Measurements from ENCODE around the gene CNKSR2.

CNKSR2 gene

GRCh38 chrX:21683941-21684340, 309.7 kb downstream of the CNKSR2 start:
- DNase-seq: no peak

- DNase-seq: no peak
Measured at GRCh38 chrX:21691512-21692018, 317.3 kb downstream of the CNKSR2 start.

- no peak for DNase-seq
Measured at GRCh38 chrX:21698272-21698671, 324.1 kb downstream of the CNKSR2 start.

GRCh38 chrX:21699136-21699535, 324.9 kb downstream of the CNKSR2 start:
- no peak for DNase-seq

GRCh38 chrX:21700275-21700674, 326.1 kb downstream of the CNKSR2 start:
- no peak for DNase-seq

- no peak for DNase-seq
Measured at GRCh38 chrX:21700967-21701366, 326.7 kb downstream of the CNKSR2 start.

GRCh38 chrX:21702725-21703124, 328.5 kb downstream of the CNKSR2 start:
- DNase-seq: no peak
